H9 (cell line): Measurements from ENCODE around the gene SCN1B. TPM values are rescaled to one million over a fixed set of nuclear protein-coding genes. Genes with fewer than 3 reads are reported as not detected.

Experiments used
- DNase-seq: peaks from one replicate; pipeline ENCODE4 v3.0.0-alpha.2; 2017
- H2AFZ ChIP-seq: one replicate; pipeline ENCODE4 v1.6.1; 2013; ENCODE audit warnings: mild to moderate bottlenecking, low read length, control low read depth, moderate library complexity
- H2AK5ac ChIP-seq: 2 replicates; pipeline ENCODE4 v1.6.1; 2013; ENCODE audit warnings: low read length, control low read depth, mixed read lengths; ENCODE audit not compliant: insufficient read length
- H2BK120ac ChIP-seq: one replicate; pipeline ENCODE4 v1.6.1; 2013; ENCODE audit warnings: low read depth, mild to moderate bottlenecking, low read length, control low read depth, inconsistent platforms; ENCODE audit not compliant: poor library complexity, severe bottlenecking
- H2BK12ac ChIP-seq: 2 replicates; pipeline ENCODE4 v1.6.1; 2013; ENCODE audit warnings: low read length, control low read depth, mixed read lengths, low read depth; ENCODE audit not compliant: insufficient read length
- H2BK15ac ChIP-seq: 2 replicates; pipeline ENCODE4 v1.6.1; 2013; ENCODE audit warnings: low read depth, low read length, control low read depth
- H2BK20ac ChIP-seq: one replicate; pipeline ENCODE4 v1.6.1; 2013; ENCODE audit warnings: low read depth, mild to moderate bottlenecking, low read length, control low read depth, inconsistent platforms; ENCODE audit not compliant: poor library complexity, severe bottlenecking
- H2BK5ac ChIP-seq: 2 replicates; pipeline ENCODE4 v1.6.1; 2013; ENCODE audit warnings: low read length, control low read depth, mixed read lengths; ENCODE audit not compliant: insufficient read length
- H3K14ac ChIP-seq: 2 replicates; pipeline ENCODE4 v1.6.1; 2013; ENCODE audit warnings: low read length, control low read depth; ENCODE audit not compliant: insufficient read depth
- H3K18ac ChIP-seq: 2 replicates; pipeline ENCODE4 v1.6.1; 2013; ENCODE audit warnings: low read depth, mild to moderate bottlenecking, mixed read lengths, low read length, control low read depth; ENCODE audit not compliant: insufficient read length
- H3K23ac ChIP-seq: 2 replicates; pipeline ENCODE4 v1.6.1; 2013; ENCODE audit warnings: low read length, control low read depth, mixed read lengths, low read depth; ENCODE audit not compliant: insufficient read length
- H3K23me2 ChIP-seq: 2 replicates; pipeline ENCODE4 v1.6.1; 2013; ENCODE audit warnings: low read depth, mild to moderate bottlenecking, mixed read lengths, low read length, control low read depth; ENCODE audit not compliant: insufficient read length, poor library complexity, severe bottlenecking
- H3K27ac ChIP-seq: 2 replicates; pipeline ENCODE4 v1.5.1; 2013; ENCODE audit warnings: low read length, control low read depth, mixed read lengths, low read depth; ENCODE audit not compliant: insufficient read length
- H3K27me3 ChIP-seq: 2 replicates; pipeline ENCODE4 v1.6.1; 2013; ENCODE audit warnings: low read length, control low read depth, inconsistent platforms; ENCODE audit not compliant: insufficient read depth
- H3K4ac ChIP-seq: 2 replicates; pipeline ENCODE4 v1.6.1; 2013; ENCODE audit warnings: low read depth, mild to moderate bottlenecking, control low read depth, inconsistent platforms, low read length, moderate library complexity
- H3K4me1 ChIP-seq: 2 replicates; pipeline ENCODE4 v1.6.1; 2013; ENCODE audit warnings: low read length, control low read depth, inconsistent platforms; ENCODE audit not compliant: insufficient read depth
- H3K4me2 ChIP-seq: 2 replicates; pipeline ENCODE4 v1.6.1; 2013; ENCODE audit warnings: low read length, control low read depth, mixed read lengths; ENCODE audit not compliant: insufficient read length, insufficient read depth
- H3K56ac ChIP-seq: 2 replicates; pipeline ENCODE4 v1.6.1; 2013; ENCODE audit warnings: low read depth, mild to moderate bottlenecking, mixed read lengths, low read length, control low read depth; ENCODE audit not compliant: insufficient read length
- H3K79me1 ChIP-seq: 2 replicates; pipeline ENCODE4 v1.6.1; 2013; ENCODE audit warnings: low read depth, mild to moderate bottlenecking, moderate library complexity, low read length, control low read depth, inconsistent platforms; ENCODE audit not compliant: insufficient read depth, poor library complexity, severe bottlenecking
- H3K79me2 ChIP-seq: 2 replicates; pipeline ENCODE4 v1.6.1; 2013; ENCODE audit warnings: low read length, control low read depth, inconsistent platforms; ENCODE audit not compliant: insufficient read depth
- H3K9ac ChIP-seq: 2 replicates; pipeline ENCODE4 v1.6.1; 2013; ENCODE audit warnings: low read length, control low read depth, mixed read lengths; ENCODE audit not compliant: insufficient read length; ENCODE audit errors: extremely low read depth
- H3K9me3 ChIP-seq: one replicate; pipeline ENCODE4 v1.6.1; 2013; ENCODE audit warnings: low read depth, low read length, inconsistent platforms; ENCODE audit not compliant: control insufficient read depth
- H3T11ph ChIP-seq: one replicate; pipeline ENCODE4 v1.6.1; 2013; ENCODE audit warnings: mild to moderate bottlenecking, low read length, control low read depth, inconsistent platforms
- H4K20me1 ChIP-seq: one replicate; pipeline ENCODE4 v1.6.1; 2013; ENCODE audit not compliant: control insufficient read depth, insufficient read length, insufficient read depth
- H4K5ac ChIP-seq: 2 replicates; pipeline ENCODE4 v1.6.1; 2013; ENCODE audit warnings: low read depth, mild to moderate bottlenecking, mixed read lengths, low read length, control low read depth; ENCODE audit not compliant: insufficient read length
- H4K8ac ChIP-seq: replicated peaks from 2 replicates; pipeline ENCODE4 v1.6.1; 2013; ENCODE audit warnings: low read length, control low read depth, mixed read lengths, low read depth; ENCODE audit not compliant: insufficient read length
- H4K91ac ChIP-seq: 2 replicates; pipeline ENCODE4 v1.6.1; 2013; ENCODE audit warnings: low read depth, mild to moderate bottlenecking, moderate library complexity, mixed read lengths, low read length, control low read depth; ENCODE audit not compliant: insufficient read length
- H3K27ac Mint-ChIP-seq, 3 experiments: 2 replicates in 2 of 3; 3 replicates in 1 of 3; pipeline ENCODE4 v1.8.0; 2020 to 2021; ENCODE audit warnings: mixed read lengths in 3 of 3, mild to moderate bottlenecking in 1 of 3, moderate library complexity in 1 of 3
- H3K27me3 Mint-ChIP-seq: 2 replicates; pipeline ENCODE4 v1.8.0; 2021; ENCODE audit warnings: low read depth, mild to moderate bottlenecking, moderate library complexity, mixed read lengths
- H3K36me3 Mint-ChIP-seq, 3 experiments: 2 replicates in 2 of 3; 3 replicates in 1 of 3; pipeline ENCODE4 v1.8.0; 2020 to 2021; ENCODE audit warnings: low read depth in 3 of 3, mixed read lengths in 3 of 3; ENCODE audit not compliant: insufficient read depth in 1 of 3
- H3K4me1 Mint-ChIP-seq, 2 experiments: 2 replicates each; pipeline ENCODE4 v1.8.0; 2020; ENCODE audit warnings: mixed read lengths in 2 of 2
- H3K4me3 Mint-ChIP-seq, 2 experiments: 2 replicates in 1 of 2; 3 replicates in 1 of 2; pipeline ENCODE4 v1.8.0; 2020 to 2021; ENCODE audit warnings: mild to moderate bottlenecking in 2 of 2, mixed read lengths in 2 of 2, moderate library complexity in 1 of 2
- H3K9me3 Mint-ChIP-seq, 2 experiments: 2 replicates in 1 of 2; 3 replicates in 1 of 2; pipeline ENCODE4 v1.8.0; 2020; ENCODE audit warnings: mild to moderate bottlenecking in 2 of 2, mixed read lengths in 2 of 2, moderate library complexity in 1 of 2
- WGBS: extraction: QIAGEN DNeasy Blood & Tissue Kit; methylation state at CpG from one replicate; pipeline ENCODE4 v1.1.7; 2013; ENCODE audit warnings: missing lambda C conversion rate, low lambda C conversion rate, mixed read lengths; ENCODE audit not compliant: insufficient read length; ENCODE audit errors: extremely low coverage; 5-methylcytosine and 5-hydroxymethylcytosine counted together
- total RNA-seq: library from RNA; stranded (reverse); gene quantifications from 2 replicates; pipeline ENCODE4 v1.2.1, GENCODE V29; 2021
- TF ChIP-seq, protein P1 (sequence below): fragments of 200-600 bp; sonication (generic); conservative IDR thresholded peaks from 3 replicates; pipeline ENCODE4 v1.8.0; 2021; ENCODE audit warnings: antibody characterized with exemption, mild to moderate bottlenecking

SCN1B gene
- total RNA-seq, 1 experiment from 2014 or later, result 3.8 TPM

GRCh38 chr19:35063940-35064818, 33.9 kb downstream of the SCN1B start:
- Histone ChIP-seq H3K14ac (no peak overlapping the region), H2BK5ac (no peak overlapping the region), H2BK120ac (no peak overlapping the region), H2AK5ac (no peak overlapping the region), H2BK20ac (no peak overlapping the region), H3K4ac (no peak overlapping the region), H3K27ac (no peak overlapping the region), H4K8ac (no peak overlapping the region), H4K5ac (no peak overlapping the region), H3K27me3 (no peaks in the 10 kb centered on the region), H3K56ac (no peak overlapping the region), H2BK15ac (no peak overlapping the region), H2AFZ (no peak overlapping the region), H3K79me1 (no peaks in the 10 kb centered on the region), H3K18ac (no peak overlapping the region), H3K23ac (no peak overlapping the region), H3K4me1 (no peaks in the 10 kb centered on the region; the same call in 1 of the 2 replicates), H3K9ac (no peak overlapping the region), H3K9me3 (no peaks in the 10 kb centered on the region), H4K91ac (no peak overlapping the region), H3T11ph (no peak overlapping the region), H3K4me2 (no peak overlapping the region), H3K23me2 (no peaks in the 10 kb centered on the region), H3K79me2 (no peaks in the 10 kb centered on the region), H4K20me1 (no peaks in the 10 kb centered on the region), H2BK12ac (no peak overlapping the region)
- Mint-ChIP-seq H3K4me1 (peaks cover 21 to 22% of the 10 kb centered on the region in 2 experiments), H3K4me3 (no peak overlapping the region), H3K27ac (no peak overlapping the region), H3K27me3 (peaks cover 30% of the 10 kb centered on the region), H3K36me3 (peaks cover 0 to 4% (median 0%) of the 10 kb centered on the region in 3 experiments; a peak in 2 of 7 replicates), H3K9me3 (peaks cover 0 to 5% of the 10 kb centered on the region in 2 experiments; a peak in 1 of 5 replicates)
- no peak for DNase-seq
- TF ChIP-seq, protein P1, sequence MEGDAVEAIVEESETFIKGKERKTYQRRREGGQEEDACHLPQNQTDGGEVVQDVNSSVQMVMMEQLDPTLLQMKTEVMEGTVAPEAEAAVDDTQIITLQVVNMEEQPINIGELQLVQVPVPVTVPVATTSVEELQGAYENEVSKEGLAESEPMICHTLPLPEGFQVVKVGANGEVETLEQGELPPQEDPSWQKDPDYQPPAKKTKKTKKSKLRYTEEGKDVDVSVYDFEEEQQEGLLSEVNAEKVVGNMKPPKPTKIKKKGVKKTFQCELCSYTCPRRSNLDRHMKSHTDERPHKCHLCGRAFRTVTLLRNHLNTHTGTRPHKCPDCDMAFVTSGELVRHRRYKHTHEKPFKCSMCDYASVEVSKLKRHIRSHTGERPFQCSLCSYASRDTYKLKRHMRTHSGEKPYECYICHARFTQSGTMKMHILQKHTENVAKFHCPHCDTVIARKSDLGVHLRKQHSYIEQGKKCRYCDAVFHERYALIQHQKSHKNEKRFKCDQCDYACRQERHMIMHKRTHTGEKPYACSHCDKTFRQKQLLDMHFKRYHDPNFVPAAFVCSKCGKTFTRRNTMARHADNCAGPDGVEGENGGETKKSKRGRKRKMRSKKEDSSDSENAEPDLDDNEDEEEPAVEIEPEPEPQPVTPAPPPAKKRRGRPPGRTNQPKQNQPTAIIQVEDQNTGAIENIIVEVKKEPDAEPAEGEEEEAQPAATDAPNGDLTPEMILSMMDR, result no peak
- WGBS, result no CpG with 5 or more reads among the region's 10 CpGs
